ENCODE results near the gene MMADHC. TPM values are rescaled to one million over a fixed set of nuclear protein-coding genes. Genes with fewer than 3 reads are reported as not detected.

Gene MMADHC
- total RNA-seq, 4 donors from 2014 or later: 77.0 to 92.6 (median 81.8) TPM

DNA sequence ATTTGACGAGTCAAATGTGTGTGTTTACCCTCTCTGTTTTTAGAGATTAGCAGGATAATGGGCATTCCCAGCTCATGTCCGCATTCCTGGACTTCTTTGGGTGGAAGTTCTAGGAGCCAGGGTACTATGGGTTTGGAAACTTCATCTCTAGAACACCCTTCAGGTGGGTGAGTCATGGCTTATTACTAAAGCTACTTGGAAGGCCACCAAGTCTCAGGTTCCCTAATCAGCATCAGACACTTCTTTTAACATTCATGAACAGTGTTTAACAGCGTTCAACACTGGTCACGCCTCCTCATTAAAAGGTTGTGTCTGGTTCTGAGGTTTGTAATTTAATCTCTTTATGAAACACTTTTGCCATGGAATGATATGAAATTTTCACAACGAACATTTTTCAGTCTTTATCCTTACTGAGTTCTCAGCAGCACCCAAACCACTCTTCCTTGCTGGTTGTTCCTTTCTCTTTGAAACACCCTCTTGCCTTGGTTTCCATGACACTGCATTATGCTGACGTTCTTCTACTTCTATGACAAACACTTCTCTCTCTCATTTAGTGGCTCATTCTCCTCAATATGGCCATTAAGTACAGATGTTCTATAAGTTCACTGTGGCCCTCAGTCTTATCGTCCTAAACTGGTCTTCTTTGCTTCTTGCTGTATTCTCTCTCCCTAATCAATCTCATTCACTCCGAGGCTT lies 49.3 kb downstream of the MMADHC start:
- TF ChIP-seq POLR2A (IDR thresholded peaks at IDR 0.05): no peak
- TF ChIP-seq, protein P1, sequence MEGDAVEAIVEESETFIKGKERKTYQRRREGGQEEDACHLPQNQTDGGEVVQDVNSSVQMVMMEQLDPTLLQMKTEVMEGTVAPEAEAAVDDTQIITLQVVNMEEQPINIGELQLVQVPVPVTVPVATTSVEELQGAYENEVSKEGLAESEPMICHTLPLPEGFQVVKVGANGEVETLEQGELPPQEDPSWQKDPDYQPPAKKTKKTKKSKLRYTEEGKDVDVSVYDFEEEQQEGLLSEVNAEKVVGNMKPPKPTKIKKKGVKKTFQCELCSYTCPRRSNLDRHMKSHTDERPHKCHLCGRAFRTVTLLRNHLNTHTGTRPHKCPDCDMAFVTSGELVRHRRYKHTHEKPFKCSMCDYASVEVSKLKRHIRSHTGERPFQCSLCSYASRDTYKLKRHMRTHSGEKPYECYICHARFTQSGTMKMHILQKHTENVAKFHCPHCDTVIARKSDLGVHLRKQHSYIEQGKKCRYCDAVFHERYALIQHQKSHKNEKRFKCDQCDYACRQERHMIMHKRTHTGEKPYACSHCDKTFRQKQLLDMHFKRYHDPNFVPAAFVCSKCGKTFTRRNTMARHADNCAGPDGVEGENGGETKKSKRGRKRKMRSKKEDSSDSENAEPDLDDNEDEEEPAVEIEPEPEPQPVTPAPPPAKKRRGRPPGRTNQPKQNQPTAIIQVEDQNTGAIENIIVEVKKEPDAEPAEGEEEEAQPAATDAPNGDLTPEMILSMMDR (IDR thresholded peaks at IDR 0.05): no peak
- Histone ChIP-seq H3K27ac (no peak overlapping the region), H3K36me3 (no peaks in the 10 kb centered on the region), H3K9me3 (no peaks in the 10 kb centered on the region), H3K4me1 (no peaks in the 10 kb centered on the region), H3K4me3 (replicated peaks in 1 of 3) (no peak overlapping the region), H3K27me3 (no peaks in the 10 kb centered on the region)
- intact Hi-C loops (cut with DNase I): no loop called here
- WGBS, 2 donors: 74 to 86% methylated on average over 7 to 8 of the region's 8 CpGs
- no peak for DNase-seq

DNA sequence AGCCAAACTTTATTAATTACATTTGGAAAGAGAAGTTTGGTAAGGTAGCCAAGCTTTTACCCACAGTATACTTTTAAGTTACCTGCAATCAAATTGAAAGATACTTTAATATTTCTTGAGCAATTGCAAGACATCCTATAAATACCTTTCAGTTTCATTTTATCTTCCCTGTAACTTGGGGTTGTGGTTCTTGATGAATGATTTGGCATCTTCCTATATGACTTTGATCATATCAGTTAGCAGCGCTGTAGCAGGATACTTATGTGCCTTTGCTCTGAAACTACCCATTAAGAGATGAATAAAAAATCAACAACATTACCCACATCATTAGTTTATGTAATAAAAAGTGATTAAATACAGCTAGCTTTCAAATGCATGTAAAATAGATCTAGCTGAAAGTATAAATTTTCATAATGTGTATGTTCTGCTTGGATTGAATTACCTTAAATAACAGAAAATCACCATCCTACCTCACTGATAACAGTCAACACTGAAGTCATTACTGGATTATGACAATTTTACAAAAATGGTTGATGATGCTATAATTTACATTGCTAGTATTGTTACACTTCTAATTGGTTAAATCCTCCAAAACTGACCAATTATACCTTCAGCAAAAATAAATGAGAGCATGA lies 50.4 kb downstream of the MMADHC start:
- H3K27ac ChIP-seq: no peak overlapping the region
- no peak overlapping the region for H3K4me3 ChIP-seq (replicated peaks in 1 of 3)
- TF ChIP-seq, protein P1 (IDR thresholded peaks at IDR 0.05): no peak
- TF ChIP-seq POLR2A (IDR thresholded peaks at IDR 0.05): no peak
- 0% methylated on average over 1 of the region's 1 CpG for WGBS, 2 donors
- H3K36me3 ChIP-seq: no peaks in the 10 kb centered on the region
- intact Hi-C loops (cut with DNase I): no loop called here
- H3K4me1 ChIP-seq: no peaks in the 10 kb centered on the region
- no peaks in the 10 kb centered on the region for H3K9me3 ChIP-seq
- no peaks in the 10 kb centered on the region for H3K27me3 ChIP-seq
- no peak for DNase-seq

DNA sequence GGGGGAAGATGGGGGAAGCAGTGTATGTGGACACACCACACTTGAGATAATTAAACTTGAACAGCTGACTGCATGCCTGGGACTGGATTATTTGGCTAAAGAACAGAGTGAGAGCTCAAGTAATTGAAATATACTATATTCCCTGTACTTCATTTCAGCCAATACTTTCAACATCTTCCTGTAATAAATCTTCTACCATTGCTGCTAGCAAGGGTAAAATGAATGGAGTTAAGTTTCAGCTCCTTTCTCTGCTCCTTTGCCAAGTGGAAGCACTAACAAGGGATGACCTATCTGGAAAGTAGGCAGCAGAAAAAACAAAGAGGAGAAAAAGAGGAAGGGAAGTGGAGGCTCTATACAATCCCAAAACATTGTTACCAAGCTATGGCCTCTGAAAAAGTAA lies 50.9 kb downstream of the MMADHC start:
- Histone ChIP-seq H3K9me3 (no peaks in the 10 kb centered on the region), H3K27me3 (no peaks in the 10 kb centered on the region), H3K4me3 (replicated peaks in 1 of 3) (no peak overlapping the region), H3K27ac (no peak overlapping the region), H3K36me3 (no peaks in the 10 kb centered on the region), H3K4me1 (no peaks in the 10 kb centered on the region)
- DNase-seq: no peak
- TF ChIP-seq POLR2A (IDR thresholded peaks at IDR 0.05): no peak
- TF ChIP-seq, protein P1 (IDR thresholded peaks at IDR 0.05): no peak
- intact Hi-C loops (cut with DNase I): no loop called here

DNA sequence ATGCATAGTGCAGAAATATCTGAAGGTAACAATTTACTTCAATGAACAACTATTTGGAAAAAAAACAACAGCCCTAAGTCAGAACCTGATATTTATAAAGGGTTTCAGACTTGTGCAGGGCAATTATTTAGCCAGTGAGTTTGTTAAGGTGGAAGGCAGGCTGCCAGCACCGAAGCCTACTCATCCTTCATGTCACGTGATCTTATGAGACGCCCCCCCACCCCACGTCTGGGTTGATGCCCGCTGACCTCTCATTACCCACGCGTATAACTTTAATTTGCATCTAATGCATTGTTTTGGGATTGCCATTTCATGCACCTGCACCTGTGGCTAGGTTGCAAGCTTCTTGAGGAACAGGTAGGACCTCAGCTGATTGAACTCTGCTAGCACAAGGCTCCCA lies 52.9 kb downstream of the MMADHC start:
- WGBS, 2 donors: 76 to 84% methylated on average over 7 of the region's 7 CpGs
- intact Hi-C loops (cut with DNase I): no loop called here
- no peak for TF ChIP-seq POLR2A (IDR thresholded peaks at IDR 0.05)
- TF ChIP-seq, protein P1 (IDR thresholded peaks at IDR 0.05): no peak
- no peaks in the 10 kb centered on the region for H3K36me3 ChIP-seq
- no peaks in the 10 kb centered on the region for H3K27me3 ChIP-seq
- H3K27ac ChIP-seq: no peak overlapping the region
- no peaks in the 10 kb centered on the region for H3K9me3 ChIP-seq
- H3K4me1 ChIP-seq: no peaks in the 10 kb centered on the region
- DNase-seq: no peak
- H3K4me3 ChIP-seq (replicated peaks in 1 of 3): no peak overlapping the region

DNA sequence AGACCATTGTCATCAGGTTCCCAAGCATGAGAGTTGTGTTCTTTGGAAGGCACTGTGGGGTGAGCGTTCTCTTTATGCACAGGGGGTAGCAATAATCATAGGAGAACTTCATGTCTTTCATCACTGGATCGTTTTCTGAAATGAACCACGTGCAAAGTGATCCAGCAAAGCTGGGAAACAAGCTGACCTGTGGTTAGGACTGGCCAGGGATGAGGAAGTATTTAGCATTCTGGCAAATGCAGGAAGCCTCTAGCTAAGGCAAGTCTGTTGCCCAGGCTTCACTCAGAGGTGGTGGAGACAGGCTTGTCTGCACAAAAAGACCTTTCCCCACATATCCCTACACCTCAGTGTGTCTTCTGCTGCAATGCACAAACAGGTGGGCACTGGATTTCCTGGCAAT lies 58.6 kb downstream of the MMADHC start:
- intact Hi-C loops (cut with DNase I): no loop called here
- Histone ChIP-seq H3K9me3 (no peaks in the 10 kb centered on the region), H3K27me3 (no peaks in the 10 kb centered on the region), H3K27ac (no peak overlapping the region), H3K36me3 (no peaks in the 10 kb centered on the region), H3K4me1 (no peaks in the 10 kb centered on the region), H3K4me3 (replicated peaks in 1 of 3) (no peak overlapping the region)
- no peak for TF ChIP-seq POLR2A (IDR thresholded peaks at IDR 0.05)
- TF ChIP-seq, protein P1 (IDR thresholded peaks at IDR 0.05): no peak
- DNase-seq: no peak
- WGBS, 2 donors: 56 to 63% methylated on average over 3 of the region's 3 CpGs

Data from thyroid gland (tissue), 4 donors.